Trophoblast cell (in vitro differentiated cells and primary cell): ENCODE measurements around the gene OR52K1.

Experiments
- DNase-seq, 2 donors: peaks; one replicate each; pipeline ENCODE4 v3.0.0-alpha.2; 2016
- H2AFZ ChIP-seq: 2 replicates; pipeline ENCODE4 v1.6.1; 2013; ENCODE audit warnings: low read length, moderate library complexity, mild to moderate bottlenecking; ENCODE audit not compliant: insufficient read depth, poor library complexity
- H2AK5ac ChIP-seq: 2 replicates; pipeline ENCODE4 v1.6.1; 2013; ENCODE audit warnings: mild to moderate bottlenecking, low read length
- H2BK120ac ChIP-seq: 2 replicates; pipeline ENCODE4 v1.6.1; 2013; ENCODE audit warnings: low read length, mild to moderate bottlenecking, moderate library complexity; ENCODE audit not compliant: insufficient read depth, poor library complexity
- H2BK12ac ChIP-seq: 2 replicates; pipeline ENCODE4 v1.6.1; 2013; ENCODE audit warnings: mild to moderate bottlenecking, low read length, moderate library complexity
- H2BK5ac ChIP-seq: 2 replicates; pipeline ENCODE4 v1.6.1; 2013; ENCODE audit warnings: low read length, low read depth, moderate library complexity, mild to moderate bottlenecking; ENCODE audit not compliant: poor library complexity
- H3K14ac ChIP-seq: 2 replicates; pipeline ENCODE4 v1.6.1; 2013; ENCODE audit warnings: mild to moderate bottlenecking, low read length
- H3K18ac ChIP-seq: 2 replicates; pipeline ENCODE4 v1.6.1; 2013; ENCODE audit warnings: mild to moderate bottlenecking, low read length
- H3K23ac ChIP-seq: 2 replicates; pipeline ENCODE4 v1.6.1; 2013; ENCODE audit warnings: low read length
- H3K27ac ChIP-seq: 2 replicates; pipeline ENCODE4 v1.5.1; 2013; ENCODE audit warnings: low read depth, mild to moderate bottlenecking, inconsistent platforms, low read length, moderate library complexity
- H3K27me3 ChIP-seq: 2 replicates; pipeline ENCODE4 v1.6.1; 2013; ENCODE audit warnings: inconsistent platforms, mild to moderate bottlenecking, low read length, moderate library complexity; ENCODE audit not compliant: insufficient read depth
- H3K36me3 ChIP-seq, 2 experiments: 1 replicate in 1 of 2; 2 replicates in 1 of 2; pipeline ENCODE4 v1.6.1; 2013; ENCODE audit warnings: low read length in 2 of 2, mild to moderate bottlenecking in 2 of 2, moderate library complexity in 1 of 2; ENCODE audit not compliant: insufficient read depth in 2 of 2, control insufficient read depth in 1 of 2
- H3K4ac ChIP-seq: 2 replicates; pipeline ENCODE4 v1.6.1; 2013; ENCODE audit warnings: low read depth, mild to moderate bottlenecking, low read length, moderate library complexity
- H3K4me1 ChIP-seq, 2 experiments: 1 replicate in 1 of 2; 2 replicates in 1 of 2; pipeline ENCODE4 v1.6.1; 2013; ENCODE audit warnings: low read length in 2 of 2, mild to moderate bottlenecking in 2 of 2, moderate library complexity in 1 of 2; ENCODE audit not compliant: insufficient read depth in 2 of 2, control insufficient read depth in 1 of 2
- H3K4me2 ChIP-seq: 2 replicates; pipeline ENCODE4 v1.6.1; 2013; ENCODE audit warnings: inconsistent platforms, mild to moderate bottlenecking, low read length, moderate library complexity
- H3K4me3 ChIP-seq: 2 replicates; pipeline ENCODE4 v1.5.1; 2013; ENCODE audit warnings: mild to moderate bottlenecking, low read depth, low read length, inconsistent platforms
- H3K79me1 ChIP-seq: one replicate; pipeline ENCODE4 v1.6.1; 2013; ENCODE audit warnings: low read length
- H3K79me2 ChIP-seq: 2 replicates; pipeline ENCODE4 v1.6.1; 2013; ENCODE audit warnings: low read length, mild to moderate bottlenecking; ENCODE audit not compliant: control insufficient read depth, insufficient read depth, poor library complexity
- H3K9ac ChIP-seq: 2 replicates; pipeline ENCODE4 v1.6.1; 2013; ENCODE audit warnings: mild to moderate bottlenecking, low read length
- H3K9me3 ChIP-seq: 2 replicates; pipeline ENCODE4 v1.6.1; 2013; ENCODE audit warnings: low read depth, mild to moderate bottlenecking, control low read depth, inconsistent platforms, low read length; ENCODE audit not compliant: insufficient read depth
- H4K12ac ChIP-seq: 2 replicates; pipeline ENCODE4 v1.6.1; 2013; ENCODE audit warnings: low read depth, mild to moderate bottlenecking, low read length, moderate library complexity
- H4K8ac ChIP-seq: 2 replicates; pipeline ENCODE4 v1.6.1; 2013; ENCODE audit warnings: low read depth, mild to moderate bottlenecking, low read length, moderate library complexity
- H4K91ac ChIP-seq: one replicate; pipeline ENCODE4 v1.6.1; 2013; ENCODE audit warnings: low read depth, mild to moderate bottlenecking, low read length, moderate library complexity
- WGBS: extraction: QIAGEN DNeasy Blood & Tissue Kit; methylation state at CpG from one replicate; pipeline ENCODE4 v1.1.7; 2013; ENCODE audit warnings: missing lambda C conversion rate; ENCODE audit not compliant: insufficient read length, insufficient coverage; ENCODE audit errors: extremely low coverage; 5-methylcytosine and 5-hydroxymethylcytosine counted together

The OR52K1 gene

GRCh38 chr11:4443232-4443891 lies 39.1 kb upstream of the OR52K1 start:
- Histone ChIP-seq H3K27me3 (no peaks in the 10 kb centered on the region), H4K12ac (no peak overlapping the region), H3K79me1 (no peaks in the 10 kb centered on the region), H2AK5ac (no peak overlapping the region), H4K91ac (no peak overlapping the region), H3K79me2 (no peaks in the 10 kb centered on the region), H2BK120ac (no peak overlapping the region), H2BK5ac (no peak overlapping the region), H2BK12ac (no peak overlapping the region), H3K9me3 (no peaks in the 10 kb centered on the region), H3K14ac (no peak overlapping the region), H3K4ac (no peak overlapping the region), H3K27ac (no peak overlapping the region), H3K36me3 (no peaks in the 10 kb centered on the region), H4K8ac (no peak overlapping the region), H3K9ac (no peak overlapping the region), H3K23ac (no peak overlapping the region), H3K18ac (no peak overlapping the region), H2AFZ (no peak overlapping the region), H3K4me1 (no peaks in the 10 kb centered on the region), H3K4me2 (no peak overlapping the region), H3K4me3 (no peak overlapping the region)
- WGBS = no CpG with 5 or more reads among the region's 3 CpGs
- no peak for DNase-seq

GRCh38 chr11:4448995-4449394 lies 33.5 kb upstream of the OR52K1 start, which contains the start of gene OR52K2:
OR52K2 (plus strand) TSS chr11:4449295; CDS start chr11:4449340, 45 bp downstream.
- no peak within 1 kb of the TSS for H4K8ac ChIP-seq
- no peak within 1 kb of the TSS for H3K14ac ChIP-seq
- no peaks in the 10 kb centered on the region for H3K27me3 ChIP-seq
- H2AK5ac ChIP-seq = no peak within 1 kb of the TSS
- H4K12ac ChIP-seq = no peak within 1 kb of the TSS
- H2BK12ac ChIP-seq = no peak within 1 kb of the TSS
- H3K27ac ChIP-seq = no peak within 1 kb of the TSS
- no peak within 1 kb of the TSS for H3K4me3 ChIP-seq
- H4K91ac ChIP-seq = no peak within 1 kb of the TSS
- H3K9me3 ChIP-seq = no peaks in the 10 kb centered on the region
- no peaks in the 10 kb centered on the region for H3K4me1 ChIP-seq
- no peak within 1 kb of the TSS for H3K18ac ChIP-seq
- no peak within 1 kb of the TSS for H3K4me2 ChIP-seq
- H3K9ac ChIP-seq = no peak within 1 kb of the TSS
- H3K79me1 ChIP-seq = no peaks in the 10 kb centered on the region
- H3K4ac ChIP-seq = no peak within 1 kb of the TSS
- H2BK120ac ChIP-seq = no peak within 1 kb of the TSS
- no peak within 1 kb of the TSS for H2AFZ ChIP-seq
- no peaks in the 10 kb centered on the region for H3K36me3 ChIP-seq
- no peak within 1 kb of the TSS for H2BK5ac ChIP-seq
- DNase-seq = no peak
- H3K79me2 ChIP-seq = no peaks in the 10 kb centered on the region
- no peak within 1 kb of the TSS for H3K23ac ChIP-seq

- H3K27me3 ChIP-seq = no peaks in the 10 kb centered on the region
- no peak overlapping the region for H3K4me3 ChIP-seq
- no peak overlapping the region for H2AK5ac ChIP-seq
- no peaks in the 10 kb centered on the region for H3K36me3 ChIP-seq
- H3K79me2 ChIP-seq = no peaks in the 10 kb centered on the region
- H4K8ac ChIP-seq = no peak overlapping the region
- H2BK120ac ChIP-seq = no peak overlapping the region
- no peak overlapping the region for H4K91ac ChIP-seq
- no peaks in the 10 kb centered on the region for H3K4me1 ChIP-seq
- H2BK5ac ChIP-seq = no peak overlapping the region
- no peak overlapping the region for H2AFZ ChIP-seq
- no peaks in the 10 kb centered on the region for H3K79me1 ChIP-seq
- no peak overlapping the region for H3K14ac ChIP-seq
- no peaks in the 10 kb centered on the region for H3K9me3 ChIP-seq
- no peak overlapping the region for H3K27ac ChIP-seq
- no peak overlapping the region for H2BK12ac ChIP-seq
- no peak overlapping the region for H3K23ac ChIP-seq
- H3K18ac ChIP-seq = no peak overlapping the region
- WGBS = no CpG with 5 or more reads among the region's 3 CpGs
- no peak overlapping the region for H3K4me2 ChIP-seq
- DNase-seq = no peak
- H3K4ac ChIP-seq = no peak overlapping the region
- no peak overlapping the region for H4K12ac ChIP-seq
- no peak overlapping the region for H3K9ac ChIP-seq
These were observed 29.3 kb upstream of the OR52K1 start for GRCh38 chr11:4453118-4453517.

- Histone ChIP-seq H3K27me3 (no peaks in the 10 kb centered on the region), H2BK5ac (no peak overlapping the region), H3K4me1 (no peaks in the 10 kb centered on the region), H3K79me1 (no peaks in the 10 kb centered on the region), H3K27ac (no peak overlapping the region), H3K36me3 (no peaks in the 10 kb centered on the region), H3K4me2 (no peak overlapping the region), H3K9ac (no peak overlapping the region), H2AFZ (no peak overlapping the region), H3K14ac (no peak overlapping the region), H2BK120ac (no peak overlapping the region), H4K91ac (no peak overlapping the region), H3K18ac (no peak overlapping the region), H4K12ac (no peak overlapping the region), H3K23ac (no peak overlapping the region), H4K8ac (no peak overlapping the region), H2AK5ac (no peak overlapping the region), H3K9me3 (no peaks in the 10 kb centered on the region), H3K4ac (no peak overlapping the region), H3K79me2 (no peaks in the 10 kb centered on the region), H2BK12ac (no peak overlapping the region), H3K4me3 (no peak overlapping the region)
- no peak for DNase-seq
These were observed 28.4 kb upstream of the OR52K1 start for GRCh38 chr11:4454021-4454420.
